OCI-LY1 (cell line): ENCODE results near the gene NAV2.

ENCODE experiments used
- H2AFZ ChIP-seq: fragments of 200-600 bp; sonication (generic), shearing (Covaris generic); 2 replicates; pipeline ENCODE4 v1.6.0; 2014; ENCODE audit warnings: antibody characterized with exemption, mild to moderate bottlenecking, low read length
- H3F3A ChIP-seq: fragments of 200-600 bp; sonication (generic), shearing (Covaris generic); 2 replicates; pipeline ENCODE4 v1.6.0; 2014; ENCODE audit warnings: mild to moderate bottlenecking, antibody characterized with exemption, low read length, moderate library complexity; ENCODE audit not compliant: insufficient read depth
- H3K27ac ChIP-seq: fragments of 200-600 bp; sonication (generic); 2 replicates; pipeline ENCODE4 v1.5.1; 2014; ENCODE audit warnings: low read length, mixed run types, mild to moderate bottlenecking, low read depth; ENCODE audit not compliant: poor library complexity, severe bottlenecking
- H3K27me3 ChIP-seq: fragments of 200-600 bp; sonication (generic); 2 replicates; pipeline ENCODE4 v1.6.0; 2014; ENCODE audit warnings: antibody characterized with exemption, mild to moderate bottlenecking, low read length, moderate library complexity; ENCODE audit not compliant: insufficient read depth
- H3K36me3 ChIP-seq: fragments of 200-600 bp; sonication (generic); 2 replicates; pipeline ENCODE4 v1.6.1; 2014; ENCODE audit warnings: mild to moderate bottlenecking, antibody characterized with exemption, low read length, moderate library complexity, mixed read lengths; ENCODE audit not compliant: insufficient read depth
- H3K4me1 ChIP-seq: fragments of 200-600 bp; sonication (generic); 2 replicates; pipeline ENCODE4 v1.5.1; 2014; ENCODE audit warnings: mild to moderate bottlenecking, low read length, moderate library complexity; ENCODE audit not compliant: insufficient read depth, severe bottlenecking
- H3K4me2 ChIP-seq: fragments of 200-600 bp; sonication (generic), shearing (Covaris generic); 2 replicates; pipeline ENCODE4 v1.6.1; 2014; ENCODE audit warnings: low read length
- H3K4me3 ChIP-seq: fragments of 200-600 bp; sonication (generic); 2 replicates; pipeline ENCODE4 v1.5.1; 2014; ENCODE audit warnings: low read length, low read depth, mild to moderate bottlenecking, mixed read lengths; ENCODE audit not compliant: poor library complexity, severe bottlenecking
- H3K79me2 ChIP-seq: fragments of 200-600 bp; shearing (Covaris generic); 2 replicates; pipeline ENCODE4 v1.6.1; 2016; ENCODE audit warnings: mixed run types, low read length, mixed read lengths; ENCODE audit not compliant: insufficient read depth
- H3K9ac ChIP-seq: fragments of 200-600 bp; sonication (generic), shearing (Covaris generic); 2 replicates; pipeline ENCODE4 v1.6.1; 2014; ENCODE audit warnings: mild to moderate bottlenecking, low read length, mixed read lengths
- H3K9me2 ChIP-seq: fragments of 200-600 bp; sonication (generic), shearing (Covaris generic); 2 replicates; pipeline ENCODE4 v1.6.1; 2014; ENCODE audit warnings: low read depth, mild to moderate bottlenecking, low read length, mixed read lengths
- H3K9me3 ChIP-seq: fragments of 200-600 bp; shearing (Covaris generic); 2 replicates; pipeline ENCODE4 v1.6.1; 2014; ENCODE audit warnings: low read length, mixed read lengths
- H4K20me1 ChIP-seq: fragments of 200-600 bp; sonication (generic), shearing (Covaris generic); 2 replicates; pipeline ENCODE4 v1.6.0; 2016; ENCODE audit warnings: mild to moderate bottlenecking, low read length; ENCODE audit not compliant: insufficient read depth
- CTCF ChIP-seq: fragments of 200-600 bp; sonication (generic), shearing (Covaris generic); IDR thresholded peaks from 2 replicates; pipeline ENCODE4 v1.5.1; 2017; ENCODE audit warnings: mild to moderate bottlenecking, antibody characterized with exemption, low read length, moderate library complexity, mixed read lengths
- EZH2 ChIP-seq: fragments of 200-600 bp; sonication (generic), shearing (Covaris generic); IDR thresholded peaks from 2 replicates; pipeline ENCODE4 v1.8.0; 2017; ENCODE audit warnings: borderline replicate concordance, mixed run types, mild to moderate bottlenecking, antibody characterized with exemption, low read length, moderate library complexity, mixed read lengths

The NAV2 gene

GRCh38 chr11:19746086-19746485 lies 33.4 kb downstream of the NAV2 start:
- H3K27ac ChIP-seq = no peak overlapping the region
- H3K9ac ChIP-seq = no peak overlapping the region
- no peaks in the 10 kb centered on the region for H3K9me2 ChIP-seq
- H3K79me2 ChIP-seq = no peaks in the 10 kb centered on the region
- no peaks in the 10 kb centered on the region for H4K20me1 ChIP-seq
- H3K9me3 ChIP-seq = no peaks in the 10 kb centered on the region
- no peak overlapping the region for H2AFZ ChIP-seq
- H3K36me3 ChIP-seq = no peaks in the 10 kb centered on the region
- TF ChIP-seq EZH2 (no peak), CTCF (no peak)
- H3K4me3 ChIP-seq = no peak overlapping the region
- no peaks in the 10 kb centered on the region for H3K4me1 ChIP-seq
- no peak overlapping the region for H3K4me2 ChIP-seq
- H3K27me3 ChIP-seq = no peaks in the 10 kb centered on the region
- H3F3A ChIP-seq = no peaks in the 10 kb centered on the region

GRCh38 chr11:19747634-19748033 lies 35.0 kb downstream of the NAV2 start:
- Histone ChIP-seq H3K4me3 (no peak overlapping the region), H3K79me2 (no peaks in the 10 kb centered on the region), H3F3A (no peaks in the 10 kb centered on the region), H3K9me2 (no peaks in the 10 kb centered on the region), H3K4me2 (no peak overlapping the region), H3K4me1 (no peaks in the 10 kb centered on the region), H4K20me1 (no peaks in the 10 kb centered on the region), H3K9me3 (no peaks in the 10 kb centered on the region), H3K9ac (no peak overlapping the region), H3K27ac (no peak overlapping the region), H3K36me3 (no peaks in the 10 kb centered on the region), H2AFZ (no peak overlapping the region), H3K27me3 (no peaks in the 10 kb centered on the region)
- TF ChIP-seq EZH2 (no peak), CTCF (no peak)

- Histone ChIP-seq H3K27ac (no peak overlapping the region), H3K9me3 (no peaks in the 10 kb centered on the region), H3F3A (no peaks in the 10 kb centered on the region), H3K9ac (no peak overlapping the region), H3K36me3 (no peaks in the 10 kb centered on the region), H3K4me2 (no peak overlapping the region), H3K27me3 (no peaks in the 10 kb centered on the region), H2AFZ (no peak overlapping the region), H4K20me1 (no peaks in the 10 kb centered on the region), H3K4me3 (no peak overlapping the region), H3K79me2 (no peaks in the 10 kb centered on the region), H3K4me1 (no peaks in the 10 kb centered on the region), H3K9me2 (no peaks in the 10 kb centered on the region)
- no peak for TF ChIP-seq CTCF
- TF ChIP-seq EZH2 = no peak
Observed at GRCh38 chr11:19751055-19751454, 38.4 kb downstream of the NAV2 start.
